Left forelimb (tissue), 1 donor: ENCODE measurements around the gene EMSY.

Experiments
- DNase-seq: peaks from one replicate; pipeline ENCODE4 v3.0.0-alpha.2; 2018; ENCODE audit warnings: low spot score

Gene EMSY

GRCh38 chr11:76515494-76515893 is 70.7 kb downstream of the EMSY start:
- no peak for DNase-seq

- no peak for DNase-seq
Measured at GRCh38 chr11:76523147-76523546, 78.3 kb downstream of the EMSY start.

GRCh38 chr11:76523786-76524436 is 79.1 kb downstream of the EMSY start:
- no peak for DNase-seq

GRCh38 chr11:76524461-76524860 is 79.6 kb downstream of the EMSY start:
- no peak for DNase-seq

GRCh38 chr11:76524919-76525318 is 80.1 kb downstream of the EMSY start:
- DNase-seq = no peak

- DNase-seq = no peak
Measured at GRCh38 chr11:76526878-76527277, 82.1 kb downstream of the EMSY start.

- no peak for DNase-seq
Measured at GRCh38 chr11:76542436-76542835, 97.6 kb downstream of the EMSY start.

GRCh38 chr11:76543006-76543703 is 98.3 kb downstream of the EMSY start:
- no peak for DNase-seq

- no peak for DNase-seq
Measured at GRCh38 chr11:76550781-76551180, 106.0 kb downstream of the EMSY start.

GRCh38 chr11:76551400-76551799 is 106.6 kb downstream of the EMSY start:
- DNase-seq = no peak

- DNase-seq = no peak
Measured at GRCh38 chr11:76552987-76553386, 108.2 kb downstream of the EMSY start.

- DNase-seq = no peak
Measured at GRCh38 chr11:76553554-76554476, 109.0 kb downstream of the EMSY start.

GRCh38 chr11:76554767-76555166 is 109.9 kb downstream of the EMSY start:
- DNase-seq = no peak

GRCh38 chr11:76557466-76557865 is 112.6 kb downstream of the EMSY start:
- DNase-seq = no peak

GRCh38 chr11:76558473-76558872 is 113.7 kb downstream of the EMSY start:
- no peak for DNase-seq

GRCh38 chr11:76558891-76559290 is 114.1 kb downstream of the EMSY start:
- no peak for DNase-seq

- DNase-seq = no peak
Measured at GRCh38 chr11:76559346-76559745, 114.5 kb downstream of the EMSY start.

GRCh38 chr11:76560219-76560618 is 115.4 kb downstream of the EMSY start:
- no peak for DNase-seq

GRCh38 chr11:76561245-76561644 is 116.4 kb downstream of the EMSY start:
- DNase-seq = no peak

- DNase-seq = no peak
Measured at GRCh38 chr11:76562541-76562940, 117.7 kb downstream of the EMSY start.

- DNase-seq = no peak
Measured at GRCh38 chr11:76564364-76564763, 119.5 kb downstream of the EMSY start.

- no peak for DNase-seq
Measured at GRCh38 chr11:76566811-76567210, 122.0 kb downstream of the EMSY start.

- no peak for DNase-seq
Measured at GRCh38 chr11:76567261-76567660, 122.4 kb downstream of the EMSY start.
